ENCODE data around the gene FSTL5.

DNA sequence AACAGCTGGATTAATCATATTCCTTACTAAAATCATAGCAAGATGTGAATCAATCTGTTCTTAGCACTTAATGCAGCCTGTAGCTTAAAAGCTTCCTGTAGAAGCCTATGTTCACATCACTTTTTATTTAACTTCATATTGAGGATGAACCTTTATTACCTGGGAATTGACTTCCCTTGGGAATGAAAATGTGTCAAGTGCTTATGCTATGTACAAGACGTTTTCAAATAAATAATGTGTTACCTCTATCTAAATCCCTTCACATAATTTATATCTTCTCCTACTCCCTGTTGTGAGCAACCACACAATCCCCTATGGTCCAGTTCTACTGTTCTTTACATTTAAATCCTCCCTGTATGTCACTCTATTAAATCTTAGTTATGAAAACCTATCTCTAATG, 633.1 kb downstream of the FSTL5 start:
- TF ChIP-seq, protein P1, sequence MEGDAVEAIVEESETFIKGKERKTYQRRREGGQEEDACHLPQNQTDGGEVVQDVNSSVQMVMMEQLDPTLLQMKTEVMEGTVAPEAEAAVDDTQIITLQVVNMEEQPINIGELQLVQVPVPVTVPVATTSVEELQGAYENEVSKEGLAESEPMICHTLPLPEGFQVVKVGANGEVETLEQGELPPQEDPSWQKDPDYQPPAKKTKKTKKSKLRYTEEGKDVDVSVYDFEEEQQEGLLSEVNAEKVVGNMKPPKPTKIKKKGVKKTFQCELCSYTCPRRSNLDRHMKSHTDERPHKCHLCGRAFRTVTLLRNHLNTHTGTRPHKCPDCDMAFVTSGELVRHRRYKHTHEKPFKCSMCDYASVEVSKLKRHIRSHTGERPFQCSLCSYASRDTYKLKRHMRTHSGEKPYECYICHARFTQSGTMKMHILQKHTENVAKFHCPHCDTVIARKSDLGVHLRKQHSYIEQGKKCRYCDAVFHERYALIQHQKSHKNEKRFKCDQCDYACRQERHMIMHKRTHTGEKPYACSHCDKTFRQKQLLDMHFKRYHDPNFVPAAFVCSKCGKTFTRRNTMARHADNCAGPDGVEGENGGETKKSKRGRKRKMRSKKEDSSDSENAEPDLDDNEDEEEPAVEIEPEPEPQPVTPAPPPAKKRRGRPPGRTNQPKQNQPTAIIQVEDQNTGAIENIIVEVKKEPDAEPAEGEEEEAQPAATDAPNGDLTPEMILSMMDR (IDR thresholded peaks at IDR 0.05), result no peak
- TF ChIP-seq POLR2A (IDR thresholded peaks at IDR 0.05), result no peak
